Erythroblast (primary cell): ENCODE results near the gene L1CAM.

Experiments used
- GATA1 ChIP-seq: IDR thresholded peaks from 2 replicates; pipeline ENCODE4 v1.6.1; 2011; ENCODE audit warnings: low read depth, mild to moderate bottlenecking, control low read depth, low read length, moderate library complexity
- POLR2A ChIP-seq: IDR thresholded peaks from 2 replicates; pipeline ENCODE4 v1.6.1; 2011; ENCODE audit warnings: mild to moderate bottlenecking, low read length

GRCh38 chrX:153874366-153875125 lies 11.4 kb downstream of the L1CAM start:
- TF ChIP-seq POLR2A, result no peak
- TF ChIP-seq GATA1, result no peak
